MM.1S (cell line): ENCODE measurements around the gene PMEPA1.

Experiments
- EZH2 ChIP-seq: fragments of 300-600 bp; sonication (generic); optimal IDR thresholded peaks from 2 replicates; pipeline ENCODE3; 2017; ENCODE audit warnings: low read depth, mild to moderate bottlenecking, antibody characterized with exemption, low read length, mixed read lengths
- EZH2phosphoT487 ChIP-seq: fragments of 300-600 bp; sonication (generic); IDR thresholded peaks from 2 replicates; pipeline ENCODE4 v1.6.1; 2018; ENCODE audit warnings: antibody characterized with exemption, low read length
- TF ChIP-seq, protein P1 (sequence below): fragments of 300-600 bp; sonication (generic); IDR thresholded peaks from 2 replicates; pipeline ENCODE4 v1.5.1; 2016; ENCODE audit warnings: antibody characterized with exemption, low read length, mixed read lengths

- TF ChIP-seq, protein P1, sequence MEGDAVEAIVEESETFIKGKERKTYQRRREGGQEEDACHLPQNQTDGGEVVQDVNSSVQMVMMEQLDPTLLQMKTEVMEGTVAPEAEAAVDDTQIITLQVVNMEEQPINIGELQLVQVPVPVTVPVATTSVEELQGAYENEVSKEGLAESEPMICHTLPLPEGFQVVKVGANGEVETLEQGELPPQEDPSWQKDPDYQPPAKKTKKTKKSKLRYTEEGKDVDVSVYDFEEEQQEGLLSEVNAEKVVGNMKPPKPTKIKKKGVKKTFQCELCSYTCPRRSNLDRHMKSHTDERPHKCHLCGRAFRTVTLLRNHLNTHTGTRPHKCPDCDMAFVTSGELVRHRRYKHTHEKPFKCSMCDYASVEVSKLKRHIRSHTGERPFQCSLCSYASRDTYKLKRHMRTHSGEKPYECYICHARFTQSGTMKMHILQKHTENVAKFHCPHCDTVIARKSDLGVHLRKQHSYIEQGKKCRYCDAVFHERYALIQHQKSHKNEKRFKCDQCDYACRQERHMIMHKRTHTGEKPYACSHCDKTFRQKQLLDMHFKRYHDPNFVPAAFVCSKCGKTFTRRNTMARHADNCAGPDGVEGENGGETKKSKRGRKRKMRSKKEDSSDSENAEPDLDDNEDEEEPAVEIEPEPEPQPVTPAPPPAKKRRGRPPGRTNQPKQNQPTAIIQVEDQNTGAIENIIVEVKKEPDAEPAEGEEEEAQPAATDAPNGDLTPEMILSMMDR: peak; percentile 56
- TF ChIP-seq EZH2phosphoT487: no peak
- TF ChIP-seq EZH2: no peak
Measured at GRCh38 chr20:57680934-57681914, 28.6 kb downstream of the PMEPA1 start.
